Measurements from ENCODE around the gene RPS6KA2.

Gene RPS6KA2

DNA sequence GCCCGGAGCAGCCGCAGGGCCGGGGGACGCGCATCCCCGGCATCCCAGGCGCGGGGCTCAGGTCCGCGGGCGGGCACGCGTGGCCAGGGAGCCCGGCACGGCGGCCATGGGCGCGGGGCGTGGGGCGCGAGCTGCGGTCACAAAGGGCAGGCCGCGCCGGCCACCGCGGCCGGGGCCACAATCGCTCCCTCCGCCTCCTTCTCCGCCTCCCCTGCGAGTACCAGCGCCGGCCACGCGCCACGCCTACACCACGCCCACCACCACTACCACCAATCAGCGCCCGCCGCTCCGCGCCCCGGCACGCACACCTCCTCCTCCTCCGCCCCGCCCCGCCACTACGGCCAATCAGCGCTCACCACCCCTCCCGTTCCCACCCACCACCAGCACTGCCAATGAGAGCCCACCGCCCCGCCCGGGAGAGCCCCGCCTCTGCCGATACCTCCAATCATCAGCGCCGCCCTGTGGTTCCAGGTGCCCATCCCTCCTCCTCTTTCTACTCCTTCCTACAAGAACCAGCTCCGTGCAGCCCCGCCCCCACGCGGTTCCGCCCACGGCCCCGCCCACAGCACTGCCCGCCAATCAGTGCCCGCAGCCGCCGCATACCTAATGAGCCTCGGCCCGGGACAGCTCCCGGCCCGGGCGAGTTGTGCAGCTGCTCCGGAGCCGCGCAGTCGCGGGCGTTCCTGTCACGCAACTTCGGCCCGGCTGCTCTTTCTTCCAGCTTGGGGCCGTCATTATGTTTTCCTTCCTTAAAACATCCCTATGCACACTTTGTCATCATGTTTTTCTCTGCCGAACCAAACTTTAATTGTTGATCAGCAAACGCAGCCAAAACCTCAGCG, at the start of gene RPS6KA2:
TSS of gene RPS6KA2 (minus strand) at position 219 of the 842 bp plus-strand sequence. CDS start 232 bp downstream, outside the sequence.
- peak; percentile 99 for DNase-seq (ENCODE audit: extremely low read depth, insufficient read length)
- H3K4me3 ChIP-seq (replicated peaks; ENCODE audit: low read depth, low read length) = peak within 1 kb of the TSS; percentile 71
- no peaks in the 10 kb centered on the region for H3K36me3 ChIP-seq (ENCODE audit: control insufficient read depth, insufficient read depth, low read length)
- no peaks in the 10 kb centered on the region; the same call in 1 of the 2 replicates for H3K27me3 ChIP-seq (replicated peaks; ENCODE audit: control insufficient read depth, insufficient read depth, low read length)
- TF ChIP-seq, protein P1, sequence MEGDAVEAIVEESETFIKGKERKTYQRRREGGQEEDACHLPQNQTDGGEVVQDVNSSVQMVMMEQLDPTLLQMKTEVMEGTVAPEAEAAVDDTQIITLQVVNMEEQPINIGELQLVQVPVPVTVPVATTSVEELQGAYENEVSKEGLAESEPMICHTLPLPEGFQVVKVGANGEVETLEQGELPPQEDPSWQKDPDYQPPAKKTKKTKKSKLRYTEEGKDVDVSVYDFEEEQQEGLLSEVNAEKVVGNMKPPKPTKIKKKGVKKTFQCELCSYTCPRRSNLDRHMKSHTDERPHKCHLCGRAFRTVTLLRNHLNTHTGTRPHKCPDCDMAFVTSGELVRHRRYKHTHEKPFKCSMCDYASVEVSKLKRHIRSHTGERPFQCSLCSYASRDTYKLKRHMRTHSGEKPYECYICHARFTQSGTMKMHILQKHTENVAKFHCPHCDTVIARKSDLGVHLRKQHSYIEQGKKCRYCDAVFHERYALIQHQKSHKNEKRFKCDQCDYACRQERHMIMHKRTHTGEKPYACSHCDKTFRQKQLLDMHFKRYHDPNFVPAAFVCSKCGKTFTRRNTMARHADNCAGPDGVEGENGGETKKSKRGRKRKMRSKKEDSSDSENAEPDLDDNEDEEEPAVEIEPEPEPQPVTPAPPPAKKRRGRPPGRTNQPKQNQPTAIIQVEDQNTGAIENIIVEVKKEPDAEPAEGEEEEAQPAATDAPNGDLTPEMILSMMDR (IDR thresholded peaks at IDR 0.05; ENCODE audit: insufficient read depth, low read length, poor library complexity, severe bottlenecking) = peak; percentile 3

DNA sequence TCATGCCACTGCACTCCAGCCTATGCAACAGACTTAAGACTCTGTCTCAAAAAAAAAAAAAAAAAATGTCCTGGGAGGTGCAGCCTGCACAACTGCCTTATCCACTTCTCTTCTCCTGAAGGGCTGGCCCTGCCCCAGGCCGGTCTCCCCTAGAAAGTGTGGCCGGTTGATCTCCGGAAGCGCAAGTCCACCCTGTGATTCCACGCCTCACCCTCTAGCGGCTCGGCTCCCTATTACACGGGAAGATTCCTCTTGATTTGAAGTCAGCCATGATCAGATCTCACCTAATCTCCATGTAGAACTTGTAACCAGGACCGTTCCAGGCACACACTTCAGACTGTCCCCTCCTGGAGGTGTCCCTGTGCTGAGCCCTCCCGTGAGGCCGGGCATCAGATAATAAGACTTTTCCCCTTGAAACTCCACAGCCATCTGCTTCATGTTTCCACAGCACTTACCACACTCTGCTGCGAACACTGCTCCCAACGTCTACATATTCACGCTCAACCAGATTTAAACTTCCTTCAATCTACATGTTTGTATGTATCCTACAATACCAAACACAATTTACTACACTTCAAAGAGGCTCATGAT, 49.3 kb upstream of the RPS6KA2 start:
- Histone ChIP-seq H3K36me3 (ENCODE audit: control insufficient read depth, insufficient read depth, low read length) (no peaks in the 10 kb centered on the region), H3K4me3 (replicated peaks; ENCODE audit: low read depth, low read length) (no peak overlapping the region), H3K27me3 (replicated peaks; ENCODE audit: control insufficient read depth, insufficient read depth, low read length) (no peaks in the 10 kb centered on the region; the same call in 1 of the 2 replicates)
- TF ChIP-seq, protein P1 (IDR thresholded peaks at IDR 0.05; ENCODE audit: insufficient read depth, low read length, poor library complexity, severe bottlenecking) = no peak
- DNase-seq (ENCODE audit: extremely low read depth, insufficient read length) = no peak

DNA sequence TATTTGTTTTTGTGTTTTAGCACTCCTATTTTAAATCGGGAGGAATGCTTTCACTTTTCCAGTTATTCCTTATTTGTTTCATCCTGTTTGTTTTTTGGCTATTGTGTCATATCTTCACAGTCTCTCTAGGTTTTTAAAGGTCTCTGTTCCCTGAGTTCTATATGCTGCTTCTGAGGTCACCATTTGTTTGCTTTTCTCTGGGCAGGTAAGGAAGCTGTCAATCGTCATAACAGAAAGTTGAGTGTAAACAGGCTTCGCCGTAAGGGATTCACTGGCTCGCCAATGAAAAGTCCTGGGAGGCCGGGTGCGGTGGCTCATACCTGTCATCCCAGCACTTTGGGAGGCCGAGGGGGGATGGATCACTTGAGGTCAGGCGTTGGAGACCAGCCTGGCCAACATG, 48.7 kb upstream of the RPS6KA2 start:
- TF ChIP-seq, protein P1 (IDR thresholded peaks at IDR 0.05; ENCODE audit: insufficient read depth, low read length, poor library complexity, severe bottlenecking) = no peak

DNA sequence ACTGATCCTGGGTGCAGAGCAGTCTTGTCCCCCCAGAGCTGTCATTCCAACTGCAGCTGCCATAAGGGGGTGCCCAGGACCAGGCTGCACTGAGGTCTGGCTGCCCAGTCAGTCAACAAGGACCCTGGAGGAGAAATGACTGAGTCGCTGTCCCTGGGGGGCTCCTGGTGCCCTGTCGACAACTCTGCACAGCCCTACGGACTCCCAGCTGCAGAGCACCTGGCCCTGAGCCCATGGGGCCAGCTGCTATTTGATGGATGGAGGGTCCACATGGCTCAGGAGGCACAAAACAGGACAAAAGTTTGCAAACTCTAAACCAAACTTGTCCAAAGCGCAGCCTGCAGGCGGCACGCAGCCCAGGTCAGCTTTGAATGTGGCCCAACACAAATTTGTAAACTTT, 46.3 kb upstream of the RPS6KA2 start:
- Histone ChIP-seq H3K36me3 (ENCODE audit: control insufficient read depth, insufficient read depth, low read length) (no peaks in the 10 kb centered on the region), H3K4me3 (replicated peaks; ENCODE audit: low read depth, low read length) (no peak overlapping the region), H3K27me3 (replicated peaks; ENCODE audit: control insufficient read depth, insufficient read depth, low read length) (no peaks in the 10 kb centered on the region; the same call in 1 of the 2 replicates)
- no peak for DNase-seq (ENCODE audit: extremely low read depth, insufficient read length)
- TF ChIP-seq, protein P1 (IDR thresholded peaks at IDR 0.05; ENCODE audit: insufficient read depth, low read length, poor library complexity, severe bottlenecking) = no peak

More for the DNA sequence above, 48.7 kb upstream of the RPS6KA2 start:
- Histone ChIP-seq H3K27me3 (replicated peaks; ENCODE audit: control insufficient read depth, insufficient read depth, low read length) (no peaks in the 10 kb centered on the region; the same call in 1 of the 2 replicates), H3K4me3 (replicated peaks; ENCODE audit: low read depth, low read length) (no peak overlapping the region), H3K36me3 (ENCODE audit: control insufficient read depth, insufficient read depth, low read length) (no peaks in the 10 kb centered on the region)
- DNase-seq (ENCODE audit: extremely low read depth, insufficient read length) = no peak

DNA sequence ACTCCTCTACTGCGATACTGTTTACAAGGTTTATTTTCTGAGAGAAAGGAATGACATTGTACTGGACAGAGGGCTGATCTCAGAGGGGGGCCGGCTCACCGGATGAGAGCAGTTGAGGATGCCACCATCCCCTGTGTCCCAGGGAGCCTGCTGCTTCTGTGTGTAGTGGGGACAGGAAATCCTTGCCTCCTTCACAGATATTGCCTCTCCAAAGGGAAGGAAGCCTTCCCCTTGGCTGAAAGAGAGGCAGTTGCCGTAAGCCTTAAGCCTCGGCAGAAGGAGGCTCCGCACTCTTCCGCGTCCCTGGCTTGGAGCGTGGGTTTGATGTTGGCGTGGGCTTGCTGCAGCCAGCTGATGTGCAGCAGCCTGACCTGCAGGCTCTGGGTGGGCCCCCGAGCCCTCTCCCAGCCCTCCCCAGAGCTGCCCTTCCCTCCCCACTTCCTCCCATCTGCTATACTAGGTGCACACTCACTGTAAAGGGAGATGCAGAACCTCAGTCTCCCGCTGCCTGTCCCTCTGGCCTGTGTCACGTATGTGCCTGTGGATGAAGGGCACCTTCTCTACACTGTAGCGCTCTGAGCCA, 45.7 kb upstream of the RPS6KA2 start:
- no peak overlapping the region for H3K4me3 ChIP-seq (replicated peaks; ENCODE audit: low read depth, low read length)
- no peaks in the 10 kb centered on the region for H3K36me3 ChIP-seq (ENCODE audit: control insufficient read depth, insufficient read depth, low read length)
- no peak for DNase-seq (ENCODE audit: extremely low read depth, insufficient read length)
- no peaks in the 10 kb centered on the region; the same call in 1 of the 2 replicates for H3K27me3 ChIP-seq (replicated peaks; ENCODE audit: control insufficient read depth, insufficient read depth, low read length)
- TF ChIP-seq, protein P1 (IDR thresholded peaks at IDR 0.05; ENCODE audit: insufficient read depth, low read length, poor library complexity, severe bottlenecking) = no peak
